Measurements from ENCODE around the gene ADIPOQ.
"Not testable (repeated sequence)": the region's sequence is repeated elsewhere in the genome, so short reads cannot be mapped to it uniquely, and the experiment has no call there.

ADIPOQ gene

GRCh38 chr3:186869253-186870100 is 27.0 kb downstream of the ADIPOQ start:
- FAIRE-seq (no peak), DNase-seq (ENCODE audit: insufficient read length, low spot score) (no peak)
- TF ChIP-seq CTCF (IDR thresholded peaks at IDR 0.05; ENCODE audit: insufficient read depth, missing control alignments), result no peak

GRCh38 chr3:186870421-186871201 is 28.1 kb downstream of the ADIPOQ start:
- DNase-seq (ENCODE audit: insufficient read length, low spot score) (no peak), FAIRE-seq (no peak)
- no peak for TF ChIP-seq CTCF (IDR thresholded peaks at IDR 0.05; ENCODE audit: insufficient read depth, missing control alignments)

- DNase-seq (ENCODE audit: insufficient read length, low spot score), result no peak
- no peak for TF ChIP-seq CTCF (IDR thresholded peaks at IDR 0.05; ENCODE audit: insufficient read depth, missing control alignments)
- FAIRE-seq, result no peak
Observed at GRCh38 chr3:186871403-186871924, 29.0 kb downstream of the ADIPOQ start.

- DNase-seq (ENCODE audit: insufficient read length, low spot score); FAIRE-seq: not testable (repeated sequence)
Observed at GRCh38 chr3:186873796-186874195, 31.3 kb downstream of the ADIPOQ start.

- not testable (repeated sequence) for DNase-seq (ENCODE audit: insufficient read length, low spot score); FAIRE-seq
Observed at GRCh38 chr3:186874216-186874615, 31.7 kb downstream of the ADIPOQ start.

GRCh38 chr3:186874841-186875240 is 32.3 kb downstream of the ADIPOQ start:
- not testable (repeated sequence) for FAIRE-seq; DNase-seq (ENCODE audit: insufficient read length, low spot score)

GRCh38 chr3:186875708-186876107 is 33.2 kb downstream of the ADIPOQ start:
- FAIRE-seq (no peak), DNase-seq (ENCODE audit: insufficient read length, low spot score) (no peak)
- TF ChIP-seq CTCF (IDR thresholded peaks at IDR 0.05; ENCODE audit: insufficient read depth, missing control alignments), result no peak

- DNase-seq (ENCODE audit: insufficient read length, low spot score), result no peak
- TF ChIP-seq CTCF (IDR thresholded peaks at IDR 0.05; ENCODE audit: insufficient read depth, missing control alignments), result no peak
- no peak for FAIRE-seq
Observed at GRCh38 chr3:186879781-186880180, 37.3 kb downstream of the ADIPOQ start.
